SHP77 (cell line): Measurements from ENCODE around the gene C1orf174.
"Not testable (repeated sequence)": the region's sequence is repeated elsewhere in the genome, so short reads cannot be mapped to it uniquely, and the experiment has no call there.

Source experiments
- DNase-seq, 2 experiments: peaks; one replicate each; lab custom pipeline; 2025; lab: John Stamatoyannopoulos, UW

Gene C1orf174

GRCh38 chr1:3925762-3926161, 25.7 kb upstream of the C1orf174 start:
- no peak for DNase-seq

GRCh38 chr1:3925256-3925655, 25.2 kb upstream of the C1orf174 start:
- no peak for DNase-seq

- peak; percentile 90 to 93 for DNase-seq
These were observed 24.8 kb upstream of the C1orf174 start for GRCh38 chr1:3924825-3925220.

GRCh38 chr1:3924186-3924824, 24.2 kb upstream of the C1orf174 start:
- peak in 1 of 2 experiments; percentile 42 for DNase-seq

- DNase-seq: no peak
These were observed 23.5 kb upstream of the C1orf174 start for GRCh38 chr1:3923378-3924185.

GRCh38 chr1:3922851-3923250, 22.8 kb upstream of the C1orf174 start:
- DNase-seq: no peak

- no peak for DNase-seq
These were observed 22.2 kb upstream of the C1orf174 start for GRCh38 chr1:3922201-3922725.

- DNase-seq: no peak
These were observed 21.7 kb upstream of the C1orf174 start for GRCh38 chr1:3921765-3922164.

- DNase-seq: no peak
These were observed 19.6 kb upstream of the C1orf174 start for GRCh38 chr1:3919706-3920105.

- no peak for DNase-seq
These were observed 19.0 kb upstream of the C1orf174 start for GRCh38 chr1:3918966-3919611.

GRCh38 chr1:3918359-3918758, 18.3 kb upstream of the C1orf174 start:
- not testable (repeated sequence) for DNase-seq

GRCh38 chr1:3917761-3918160, 17.7 kb upstream of the C1orf174 start:
- no peak for DNase-seq

GRCh38 chr1:3915551-3916121, 15.6 kb upstream of the C1orf174 start:
- DNase-seq: no peak

GRCh38 chr1:3914911-3915310, 14.8 kb upstream of the C1orf174 start:
- no peak for DNase-seq

- DNase-seq: no peak
These were observed 14.3 kb upstream of the C1orf174 start for GRCh38 chr1:3914331-3914851.

- DNase-seq: no peak
These were observed 13.0 kb upstream of the C1orf174 start for GRCh38 chr1:3912809-3913685.

GRCh38 chr1:3911981-3912808, 12.1 kb upstream of the C1orf174 start:
- DNase-seq: no peak

- DNase-seq: peak; percentile 80 to 84
These were observed 11.1 kb upstream of the C1orf174 start for GRCh38 chr1:3910857-3911845.
